IMR-90 (cell line): ENCODE results near the gene PIK3CA. TPM values are rescaled to one million over a fixed set of nuclear protein-coding genes. Genes with fewer than 3 reads are reported as not detected.

Source experiments
- ATAC-seq: fragments of 200-7000 bp; cut with Tn5 transposase; 2 replicates; pipeline ENCODE4 v1.9.1; 2020; ENCODE audit warnings: low read depth, mild to moderate bottlenecking, moderate library complexity
- BruUV-seq: library from RNA; stranded (reverse); fragments of 400-500 nt; replicated peaks from 2 replicates; lab custom pipeline; 2021; lab: Mats Ljungman, UMichigan
- CTCF ChIA-PET: fragments of 300-600 bp; formaldehyde crosslinking; extraction: SDS; loops from one replicate; lab custom pipeline; 2021; ENCODE audit warnings: antibody characterized with exemption; lab: Yijun Ruan, JAX
- POLR2A ChIA-PET: fragments of 300-600 bp; sonication (Branson Sonifier 250); formaldehyde crosslinking; loops from one replicate; lab custom pipeline; 2022; ENCODE audit warnings: antibody characterized with exemption; ENCODE audit not compliant: unreplicated experiment; lab: Charles Lee
- DNase-seq: peaks from one replicate; pipeline ENCODE4 v3.0.0; 2013
- H2AFZ ChIP-seq: replicated peaks from 2 replicates; pipeline ENCODE3; 2013; ENCODE audit warnings: low read length, mild to moderate bottlenecking; ENCODE audit not compliant: poor library complexity
- H2AK5ac ChIP-seq: 2 replicates; pipeline ENCODE4 v1.6.1; 2013; ENCODE audit warnings: low read depth, low read length, inconsistent platforms
- H2AK9ac ChIP-seq: replicated peaks from 2 replicates; pipeline ENCODE3; 2013; ENCODE audit warnings: mild to moderate bottlenecking, low read depth, low read length, moderate library complexity; ENCODE audit not compliant: poor library complexity
- H2BK120ac ChIP-seq: 2 replicates; pipeline ENCODE4 v1.6.1; 2013; ENCODE audit warnings: low read depth, low read length, inconsistent platforms
- H2BK15ac ChIP-seq: 3 replicates; pipeline ENCODE4 v1.6.1; 2013; ENCODE audit warnings: low read depth, low read length, inconsistent platforms
- H2BK20ac ChIP-seq: 2 replicates; pipeline ENCODE4 v1.6.1; 2013; ENCODE audit warnings: low read depth, mild to moderate bottlenecking, inconsistent platforms, low read length, moderate library complexity
- H2BK5ac ChIP-seq: 2 replicates; pipeline ENCODE4 v1.6.1; 2013; ENCODE audit warnings: mild to moderate bottlenecking, low read depth, low read length, inconsistent platforms; ENCODE audit not compliant: poor library complexity, severe bottlenecking
- H3K14ac ChIP-seq: replicated peaks from 2 replicates; pipeline ENCODE4 v1.6.1; 2013; ENCODE audit warnings: low read depth, low read length, inconsistent platforms
- H3K18ac ChIP-seq: 2 replicates; pipeline ENCODE4 v1.6.1; 2013; ENCODE audit warnings: low read depth, low read length, control low read depth
- H3K23ac ChIP-seq: 2 replicates; pipeline ENCODE4 v1.6.1; 2013; ENCODE audit warnings: low read depth, low read length, inconsistent platforms
- H3K27ac ChIP-seq: 2 replicates; pipeline ENCODE4 v1.5.1; 2013; ENCODE audit warnings: mild to moderate bottlenecking, control low read depth, low read length; ENCODE audit not compliant: insufficient read depth
- H3K27me3 ChIP-seq: 2 replicates; pipeline ENCODE4 v1.6.1; 2013; ENCODE audit warnings: low read length; ENCODE audit not compliant: control insufficient read depth, insufficient read depth
- H3K36me3 ChIP-seq: 2 replicates; pipeline ENCODE4 v1.6.1; 2013; ENCODE audit warnings: low read length, mixed read lengths; ENCODE audit not compliant: control insufficient read depth, insufficient read depth
- H3K4ac ChIP-seq: 2 replicates; pipeline ENCODE4 v1.6.1; 2013; ENCODE audit warnings: low read depth, low read length, inconsistent platforms
- H3K4me1 ChIP-seq: 2 replicates; pipeline ENCODE4 v1.6.1; 2013; ENCODE audit warnings: low read length, mixed read lengths; ENCODE audit not compliant: control insufficient read depth, insufficient read depth
- H3K4me2 ChIP-seq: 2 replicates; pipeline ENCODE4 v1.6.1; 2013; ENCODE audit warnings: low read depth, mild to moderate bottlenecking, control low read depth, low read length, moderate library complexity
- H3K4me3 ChIP-seq: 2 replicates; pipeline ENCODE4 v1.5.1; 2013; ENCODE audit warnings: low read depth, mild to moderate bottlenecking, control low read depth, low read length, moderate library complexity; ENCODE audit not compliant: insufficient read depth
- H3K56ac ChIP-seq: 2 replicates; pipeline ENCODE4 v1.6.1; 2013; ENCODE audit warnings: low read length, inconsistent platforms; ENCODE audit not compliant: insufficient read depth; ENCODE audit errors: extremely low read depth
- H3K79me1 ChIP-seq, 2 experiments: 2 replicates each; pipeline ENCODE4 v1.6.1; 2013; ENCODE audit warnings: low read length in 2 of 2, inconsistent platforms in 1 of 2, low read depth in 1 of 2
- H3K9ac ChIP-seq: 2 replicates; pipeline ENCODE4 v1.6.1; 2013; ENCODE audit warnings: low read depth, low read length, control low read depth
- H3K9me1 ChIP-seq: 2 replicates; pipeline ENCODE4 v1.6.1; 2013; ENCODE audit warnings: low read length, inconsistent platforms; ENCODE audit not compliant: insufficient read depth
- H3K9me3 ChIP-seq: 2 replicates; pipeline ENCODE4 v1.6.1; 2013; ENCODE audit warnings: low read length; ENCODE audit not compliant: control insufficient read depth, insufficient read depth
- H4K20me1 ChIP-seq: 2 replicates; pipeline ENCODE4 v1.6.1; 2013; ENCODE audit warnings: low read length, inconsistent platforms; ENCODE audit not compliant: insufficient read depth
- H4K5ac ChIP-seq: 2 replicates; pipeline ENCODE4 v1.6.1; 2013; ENCODE audit warnings: mild to moderate bottlenecking, low read depth, low read length, control low read depth
- H4K8ac ChIP-seq, 2 experiments: 2 replicates each; pipeline ENCODE4 v1.6.1; 2013; ENCODE audit warnings: low read depth in 2 of 2, low read length in 2 of 2, control low read depth in 1 of 2, inconsistent platforms in 1 of 2
- H4K91ac ChIP-seq: 2 replicates; pipeline ENCODE4 v1.6.1; 2013; ENCODE audit warnings: low read depth, low read length, inconsistent platforms; ENCODE audit not compliant: insufficient read depth
- BHLHE40 ChIP-seq: fragments of 150-350 bp; IDR thresholded peaks from 2 replicates; pipeline ENCODE4 v1.6.1; 2016; ENCODE audit warnings: mild to moderate bottlenecking, low read depth, low read length
- CEBPB ChIP-seq: IDR thresholded peaks from 2 replicates; pipeline ENCODE4 v1.6.1; 2012; ENCODE audit warnings: low read depth, low read length, improper control_type of control experiment
- CHD1 ChIP-seq: IDR thresholded peaks from 2 replicates; pipeline ENCODE4 v1.6.1; 2012; ENCODE audit warnings: low read depth, low read length, improper control_type of control experiment
- FOS ChIP-seq: fragments of 150-350 bp; IDR thresholded peaks from 2 replicates; pipeline ENCODE4 v1.6.1; 2016; ENCODE audit warnings: low read depth, low read length
- MAFK ChIP-seq: IDR thresholded peaks from 2 replicates; pipeline ENCODE4 v1.6.1; 2012; ENCODE audit warnings: low read depth, low read length, improper control_type of control experiment
- MAZ ChIP-seq: IDR thresholded peaks from 2 replicates; pipeline ENCODE4 v1.6.1; 2012; ENCODE audit warnings: low read depth, mild to moderate bottlenecking, low read length, improper control_type of control experiment, moderate library complexity, borderline replicate concordance
- MXI1 ChIP-seq: IDR thresholded peaks from 2 replicates; pipeline ENCODE4 v1.6.1; 2012; ENCODE audit warnings: low read depth, mild to moderate bottlenecking, low read length, moderate library complexity, borderline replicate concordance
- NFE2L2 ChIP-seq: fragments of 150-350 bp; IDR thresholded peaks from 2 replicates; pipeline ENCODE4 v1.6.1; 2016; ENCODE audit warnings: low read depth, mild to moderate bottlenecking, low read length
- POLR2A ChIP-seq: IDR thresholded peaks from 2 replicates; pipeline ENCODE4 v1.6.1; 2012; ENCODE audit warnings: mild to moderate bottlenecking, low read depth, low read length
- RAD21 ChIP-seq: IDR thresholded peaks from 2 replicates; pipeline ENCODE4 v1.6.1; 2012; ENCODE audit warnings: low read length, improper control_type of control experiment
- RCOR1 ChIP-seq: IDR thresholded peaks from 2 replicates; pipeline ENCODE4 v1.6.1; 2012; ENCODE audit warnings: mild to moderate bottlenecking, low read length, improper control_type of control experiment; ENCODE audit not compliant: insufficient replicate concordance
- RFX5 ChIP-seq: IDR thresholded peaks from 2 replicates; pipeline ENCODE4 v1.8.0; 2012; ENCODE audit warnings: low read depth, mild to moderate bottlenecking, low read length, moderate library complexity
- SMC3 ChIP-seq: fragments of 150-350 bp; IDR thresholded peaks from 2 replicates; pipeline ENCODE4 v1.6.1; 2016; ENCODE audit warnings: low read depth, mild to moderate bottlenecking, antibody characterized with exemption, low read length, moderate library complexity
- WGBS, 2 experiments: methylation state at CpG; one replicate each; pipeline versions ENCODE4 v1.1.5 to v1.1.7; 2013; ENCODE audit warnings: missing lambda C conversion rate in 2 of 2; ENCODE audit not compliant: insufficient read length in 1 of 2; ENCODE audit errors: extremely low coverage in 2 of 2; 5-methylcytosine and 5-hydroxymethylcytosine counted together
- dilution Hi-C: fragments of 300-500 bp; cut with HindIII; formaldehyde crosslinking; loops from one replicate; pipeline ENCODE4 v1.14.3; 2018; ENCODE audit warnings: low sequenced_read_pairs; ENCODE audit not compliant: unreplicated experiment
- in situ Hi-C: fragments of 300-500 bp; cut with MboI; formaldehyde crosslinking; loops from 3 replicates; pipeline ENCODE4 v1.14.3; 2019; ENCODE audit warnings: low sequenced_read_pairs, inconsistent platforms, mixed read lengths
- intact Hi-C: fragments of 100-400 bp; cut with micrococcal nuclease; formaldehyde crosslinking; loops from 2 replicates; pipeline ENCODE4 v1.10.0; 2022
- polyA plus RNA-seq, 3 experiments: library from polyadenylated mRNA; depleted of rRNA; stranded (reverse); fragments of >200 nt; gene quantifications; 2 replicates each; pipeline ENCODE4 v1.2.3, GENCODE V29; 2012; ENCODE audit warnings: low replicate concordance in 1 of 3
- total RNA-seq: library from RNA; depleted of rRNA; stranded (reverse); fragments of >200 nt; gene quantifications from 2 replicates; pipeline ENCODE4 v1.2.3, GENCODE V29; 2012
- TF ChIP-seq, protein P1 (sequence below): conservative IDR thresholded peaks from 2 replicates; pipeline ENCODE4 v1.5.1; 2012; ENCODE audit warnings: mild to moderate bottlenecking, low read depth, low read length, improper control_type of control experiment
- TF ChIP-seq, protein P2 (sequence below): fragments of 150-350 bp; IDR thresholded peaks from 2 replicates; pipeline ENCODE4 v1.6.1; 2017; ENCODE audit warnings: mild to moderate bottlenecking, antibody characterized with exemption, low read length, low read depth
- TF ChIP-seq, protein P3 (sequence below): fragments of 150-350 bp; IDR thresholded peaks from 2 replicates; pipeline ENCODE4 v1.6.1; 2016; ENCODE audit warnings: low read depth, mild to moderate bottlenecking, low read length, moderate library complexity, borderline replicate concordance

PIK3CA gene
- total and polyA plus RNA-seq, 2 of the 4 experiments (the other 2 are of a cell fraction) = 5.7 to 22.4 TPM

DNA sequence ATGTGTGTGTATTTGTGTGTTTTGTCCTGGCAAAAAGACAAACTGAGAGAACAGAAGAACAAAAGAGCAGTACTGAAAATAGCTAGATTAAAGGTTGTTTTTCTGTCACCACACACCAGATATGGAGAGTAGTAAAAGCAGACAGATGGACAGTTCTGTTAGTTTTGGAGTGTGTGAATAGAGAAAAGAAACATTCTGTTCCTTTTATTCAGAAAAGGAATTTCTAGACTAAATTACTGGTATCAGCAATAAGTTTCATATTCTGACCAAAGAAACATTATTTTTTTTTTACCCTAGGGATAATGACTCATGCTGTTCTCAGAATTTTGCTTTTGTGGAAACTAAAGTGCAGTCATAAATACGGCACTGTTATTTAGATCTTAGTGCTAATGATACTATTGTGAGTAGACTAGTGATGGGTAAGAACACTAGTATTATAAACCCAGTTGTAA, 32.9 kb downstream of the PIK3CA start:
- peak overlapping the region; percentile 52; the same call in 1 of the 2 replicates for H3K23ac ChIP-seq
- no TSS peak for BruUV-seq
- H2AK5ac ChIP-seq = peak overlapping the region; percentile 66; the same call in 1 of the 2 replicates
- intact Hi-C loops (loop anchor here (2.0 kb wide), 1 partner anchor 22 kb away; no protein-coding TSS in a partner anchor), in situ Hi-C loops (no loop called here), dilution Hi-C loops (no loop called here)
- ATAC-seq = peak; percentile 64
- ChIA-PET CTCF (interaction anchor here (0.8 kb wide), 1 partner anchor 24 kb away, joined by 3 read pairs; no protein-coding TSS in a partner anchor), POLR2A (no interaction called here)
- H3K79me1 ChIP-seq = peaks cover 20 to 54% of the 10 kb centered on the region in 2 experiments
- H3K9ac ChIP-seq = no peak overlapping the region
- no peak overlapping the region for H2BK120ac ChIP-seq
- no peak overlapping the region for H3K27ac ChIP-seq
- peak overlapping the region; percentile 80 for H2BK5ac ChIP-seq
- no peak overlapping the region for H3K14ac ChIP-seq
- H3K9me3 ChIP-seq = no peaks in the 10 kb centered on the region
- no peak overlapping the region for H2AK9ac ChIP-seq
- H3K4ac ChIP-seq = no peak overlapping the region
- H2AFZ ChIP-seq = no peak overlapping the region
- peaks cover 8% of the 10 kb centered on the region for H3K4me1 ChIP-seq
- no peak overlapping the region; the same call in 1 of the 2 replicates for H4K5ac ChIP-seq
- H2BK20ac ChIP-seq = peak overlapping the region; percentile 8; the same call in 1 of the 2 replicates
- no CpG with 5 or more reads among the region's 1 CpG for WGBS, 2 experiments
- peak; percentile 63 for DNase-seq
- no peak overlapping the region for H4K91ac ChIP-seq
- H2BK15ac ChIP-seq = no peak overlapping the region
- H3K4me3 ChIP-seq = no peak overlapping the region
- H4K8ac ChIP-seq = no peak overlapping the region; a peak in 1 of 4 replicates
- no peaks in the 10 kb centered on the region for H3K36me3 ChIP-seq
- TF ChIP-seq SMC3 (no peak), CHD1 (no peak), POLR2A (no peak), MXI1 (no peak), RCOR1 (no peak), FOS (peak; percentile 26; the same call in 1 of the 2 replicates), CEBPB (no peak), RFX5 (no peak), MAZ (no peak), RAD21 (no peak), BHLHE40 (no peak), NFE2L2 (no peak), MAFK (peak; percentile 32; the same call in 1 of the 2 replicates)
- TF ChIP-seq, protein P1, sequence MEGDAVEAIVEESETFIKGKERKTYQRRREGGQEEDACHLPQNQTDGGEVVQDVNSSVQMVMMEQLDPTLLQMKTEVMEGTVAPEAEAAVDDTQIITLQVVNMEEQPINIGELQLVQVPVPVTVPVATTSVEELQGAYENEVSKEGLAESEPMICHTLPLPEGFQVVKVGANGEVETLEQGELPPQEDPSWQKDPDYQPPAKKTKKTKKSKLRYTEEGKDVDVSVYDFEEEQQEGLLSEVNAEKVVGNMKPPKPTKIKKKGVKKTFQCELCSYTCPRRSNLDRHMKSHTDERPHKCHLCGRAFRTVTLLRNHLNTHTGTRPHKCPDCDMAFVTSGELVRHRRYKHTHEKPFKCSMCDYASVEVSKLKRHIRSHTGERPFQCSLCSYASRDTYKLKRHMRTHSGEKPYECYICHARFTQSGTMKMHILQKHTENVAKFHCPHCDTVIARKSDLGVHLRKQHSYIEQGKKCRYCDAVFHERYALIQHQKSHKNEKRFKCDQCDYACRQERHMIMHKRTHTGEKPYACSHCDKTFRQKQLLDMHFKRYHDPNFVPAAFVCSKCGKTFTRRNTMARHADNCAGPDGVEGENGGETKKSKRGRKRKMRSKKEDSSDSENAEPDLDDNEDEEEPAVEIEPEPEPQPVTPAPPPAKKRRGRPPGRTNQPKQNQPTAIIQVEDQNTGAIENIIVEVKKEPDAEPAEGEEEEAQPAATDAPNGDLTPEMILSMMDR = no peak
- TF ChIP-seq, protein P2, sequence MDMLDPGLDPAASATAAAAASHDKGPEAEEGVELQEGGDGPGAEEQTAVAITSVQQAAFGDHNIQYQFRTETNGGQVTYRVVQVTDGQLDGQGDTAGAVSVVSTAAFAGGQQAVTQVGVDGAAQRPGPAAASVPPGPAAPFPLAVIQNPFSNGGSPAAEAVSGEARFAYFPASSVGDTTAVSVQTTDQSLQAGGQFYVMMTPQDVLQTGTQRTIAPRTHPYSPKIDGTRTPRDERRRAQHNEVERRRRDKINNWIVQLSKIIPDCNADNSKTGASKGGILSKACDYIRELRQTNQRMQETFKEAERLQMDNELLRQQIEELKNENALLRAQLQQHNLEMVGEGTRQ = no peak
- TF ChIP-seq, protein P3, sequence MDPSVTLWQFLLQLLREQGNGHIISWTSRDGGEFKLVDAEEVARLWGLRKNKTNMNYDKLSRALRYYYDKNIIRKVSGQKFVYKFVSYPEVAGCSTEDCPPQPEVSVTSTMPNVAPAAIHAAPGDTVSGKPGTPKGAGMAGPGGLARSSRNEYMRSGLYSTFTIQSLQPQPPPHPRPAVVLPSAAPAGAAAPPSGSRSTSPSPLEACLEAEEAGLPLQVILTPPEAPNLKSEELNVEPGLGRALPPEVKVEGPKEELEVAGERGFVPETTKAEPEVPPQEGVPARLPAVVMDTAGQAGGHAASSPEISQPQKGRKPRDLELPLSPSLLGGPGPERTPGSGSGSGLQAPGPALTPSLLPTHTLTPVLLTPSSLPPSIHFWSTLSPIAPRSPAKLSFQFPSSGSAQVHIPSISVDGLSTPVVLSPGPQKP = no peak
- H3K4me2 ChIP-seq = peak overlapping the region; percentile 72
- H3K9me1 ChIP-seq = peaks cover 7% of the 10 kb centered on the region
- no peaks in the 10 kb centered on the region for H3K27me3 ChIP-seq
- peak overlapping the region; percentile 35; the same call in 1 of the 2 replicates for H3K56ac ChIP-seq
- H3K18ac ChIP-seq = peak overlapping the region; percentile 5; the same call in 1 of the 2 replicates
- H4K20me1 ChIP-seq = peaks cover 33% of the 10 kb centered on the region; the same call in 1 of the 2 replicates
